ENCODE results near the gene CKS2. TPM values are rescaled to one million over a fixed set of nuclear protein-coding genes. Genes with fewer than 3 reads are reported as not detected.

CKS2 gene
- total RNA-seq, 2 donors from 2014 or later: 2.3 to 4.7 TPM

DNA sequence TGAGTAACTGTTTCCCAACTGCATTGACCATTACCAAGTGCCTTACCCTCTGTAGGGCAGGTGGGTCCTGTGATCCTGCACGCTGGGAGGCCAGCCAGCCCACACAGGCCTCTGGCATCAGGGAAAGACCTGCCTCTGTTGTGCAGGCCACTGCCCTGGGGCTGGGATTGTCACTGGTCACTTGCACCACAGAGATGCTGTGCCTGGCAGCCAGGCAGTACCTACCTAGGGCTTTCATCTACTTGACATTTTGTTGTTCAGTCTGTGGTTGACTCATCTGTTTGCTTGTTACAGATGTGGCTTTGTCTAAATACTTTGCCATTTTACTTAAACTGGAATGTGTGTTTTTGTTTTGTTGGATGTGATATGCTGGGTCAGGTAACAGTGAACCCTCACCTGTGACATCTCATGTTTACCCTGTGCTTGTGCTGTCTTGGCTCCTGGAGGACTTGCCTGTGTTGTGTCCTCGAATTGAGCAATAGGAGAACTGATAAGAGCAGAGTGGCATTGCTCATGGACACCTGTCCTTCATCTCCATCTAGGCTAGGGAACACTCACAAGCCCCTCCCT lies 40.1 kb downstream of the CKS2 start:
- peaks cover 81% of the 10 kb centered on the region for H3K36me3 ChIP-seq
- no peak for DNase-seq (ENCODE audit: low spot score)

DNA sequence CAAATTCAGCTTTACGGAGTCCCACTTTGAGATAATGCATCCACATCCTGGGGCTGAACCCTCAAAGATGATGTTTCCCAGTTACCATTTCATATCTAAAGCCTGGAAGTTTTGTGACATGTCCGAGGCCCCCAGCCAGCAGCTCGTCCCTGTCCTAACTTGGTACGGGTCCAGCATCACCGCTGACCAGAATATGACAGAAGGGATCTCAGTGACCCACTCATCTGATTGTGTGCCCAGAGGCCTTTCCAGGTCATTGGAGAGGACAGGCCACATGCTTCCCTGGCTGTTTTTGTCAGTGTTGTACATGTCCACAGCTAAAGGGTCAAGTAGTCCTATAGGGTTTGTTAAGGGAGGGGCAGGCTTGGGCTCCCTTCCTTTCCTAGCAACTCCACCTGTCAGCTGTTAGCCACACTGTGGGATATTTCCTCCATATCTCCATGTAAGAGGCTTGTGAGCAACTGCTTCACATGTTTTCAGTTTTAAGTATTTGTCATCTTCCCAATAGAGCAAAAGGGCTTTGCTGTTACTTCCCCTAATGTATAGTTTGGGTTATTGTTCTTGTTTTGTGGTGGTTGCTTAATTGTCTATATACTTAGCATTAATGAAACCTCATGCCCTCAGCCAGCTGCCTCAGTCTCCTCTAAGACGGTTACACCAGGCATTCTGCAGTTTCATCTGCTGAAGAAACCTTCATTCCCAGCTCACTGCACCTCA lies 40.7 kb downstream of the CKS2 start:
- H3K36me3 ChIP-seq: peaks cover 78% of the 10 kb centered on the region
- DNase-seq (ENCODE audit: low spot score) (no peak), ATAC-seq (ENCODE audit: insufficient number of reproducible peaks, low FRiP score, low read depth) (no peak)

More for the DNA sequence above, 40.1 kb downstream of the CKS2 start:
- Histone ChIP-seq H3K27me3 (replicated peaks; ENCODE audit: insufficient read depth) (no peaks in the 10 kb centered on the region), H3K4me3 (no peak overlapping the region), H3K4me1 (ENCODE audit: control insufficient read depth in 1 of 2, low read depth in 2 of 2) (no peaks in the 10 kb centered on the region), H3K9me3 (no peaks in the 10 kb centered on the region), H3K27ac (no peak overlapping the region)
- no peak for ATAC-seq (ENCODE audit: insufficient number of reproducible peaks, low FRiP score, low read depth)
- no peak for TF ChIP-seq CTCF (IDR thresholded peaks at IDR 0.05)

DNA sequence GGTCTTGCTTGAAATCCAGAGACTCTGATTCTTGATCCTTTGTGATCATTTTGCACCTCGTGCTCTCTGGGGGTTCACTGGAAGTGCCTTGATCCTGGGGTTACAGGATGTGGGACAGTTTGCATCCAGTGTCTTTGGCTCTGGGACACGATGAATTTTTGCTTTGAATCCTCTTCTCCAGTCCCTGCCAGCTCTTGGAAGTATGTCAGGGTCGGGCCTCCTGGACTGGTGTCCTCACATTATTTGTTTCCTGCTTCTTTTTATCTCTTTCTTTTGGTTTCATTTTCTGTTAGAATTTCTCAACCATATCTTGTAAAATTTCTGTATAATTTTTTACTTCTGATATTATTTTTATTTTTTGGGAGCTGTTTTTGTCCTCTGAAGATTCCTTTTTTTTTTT lies 41.5 kb downstream of the CKS2 start:
- no peak for TF ChIP-seq CTCF (IDR thresholded peaks at IDR 0.05)
- H3K27me3 ChIP-seq (replicated peaks; ENCODE audit: insufficient read depth): no peaks in the 10 kb centered on the region
- H3K4me3 ChIP-seq: no peak overlapping the region
- ATAC-seq (ENCODE audit: insufficient number of reproducible peaks, low FRiP score, low read depth) (no peak), DNase-seq (ENCODE audit: low spot score) (no peak)
- peaks cover 83% of the 10 kb centered on the region for H3K36me3 ChIP-seq
- H3K4me1 ChIP-seq (ENCODE audit: control insufficient read depth in 1 of 2, low read depth in 2 of 2): no peaks in the 10 kb centered on the region
- no peaks in the 10 kb centered on the region for H3K9me3 ChIP-seq
- H3K27ac ChIP-seq: no peak overlapping the region

More for the DNA sequence above, 40.7 kb downstream of the CKS2 start:
- no peak for TF ChIP-seq CTCF (IDR thresholded peaks at IDR 0.05)
- H3K4me3 ChIP-seq: no peak overlapping the region
- no peaks in the 10 kb centered on the region for H3K4me1 ChIP-seq (ENCODE audit: control insufficient read depth in 1 of 2, low read depth in 2 of 2)
- no peaks in the 10 kb centered on the region for H3K9me3 ChIP-seq
- H3K27ac ChIP-seq: no peak overlapping the region
- H3K27me3 ChIP-seq (replicated peaks; ENCODE audit: insufficient read depth): no peaks in the 10 kb centered on the region

- Histone ChIP-seq H3K27ac (no peak overlapping the region), H3K27me3 (replicated peaks; ENCODE audit: insufficient read depth) (no peaks in the 10 kb centered on the region), H3K4me3 (no peak overlapping the region), H3K4me1 (ENCODE audit: control insufficient read depth in 1 of 2, low read depth in 2 of 2) (no peaks in the 10 kb centered on the region), H3K9me3 (no peaks in the 10 kb centered on the region), H3K36me3 (peaks cover 83% of the 10 kb centered on the region)
- ATAC-seq (ENCODE audit: insufficient number of reproducible peaks, low FRiP score, low read depth): no peak
- DNase-seq (ENCODE audit: low spot score): no peak
- no peak for TF ChIP-seq CTCF (IDR thresholded peaks at IDR 0.05)
These were observed 42.1 kb downstream of the CKS2 start for GRCh38 chr9:89352874-89353649.

- H3K36me3 ChIP-seq: peaks cover 81% of the 10 kb centered on the region
- ATAC-seq (ENCODE audit: insufficient number of reproducible peaks, low FRiP score, low read depth): no peak
- no peaks in the 10 kb centered on the region for H3K27me3 ChIP-seq (replicated peaks; ENCODE audit: insufficient read depth)
These were observed 43.0 kb downstream of the CKS2 start for GRCh38 chr9:89353989-89354388.

More at GRCh38 chr9:89353989-89354388, 43.0 kb downstream of the CKS2 start:
- no peak for DNase-seq (ENCODE audit: low spot score)
- TF ChIP-seq CTCF (IDR thresholded peaks at IDR 0.05): no peak
- no peak overlapping the region for H3K4me3 ChIP-seq
- H3K9me3 ChIP-seq: no peaks in the 10 kb centered on the region
- H3K27ac ChIP-seq: no peak overlapping the region
- no peaks in the 10 kb centered on the region for H3K4me1 ChIP-seq (ENCODE audit: control insufficient read depth in 1 of 2, low read depth in 2 of 2)

All from thoracic aorta (tissue), 2 donors.